ENCODE data around the gene MLIP.

DNA sequence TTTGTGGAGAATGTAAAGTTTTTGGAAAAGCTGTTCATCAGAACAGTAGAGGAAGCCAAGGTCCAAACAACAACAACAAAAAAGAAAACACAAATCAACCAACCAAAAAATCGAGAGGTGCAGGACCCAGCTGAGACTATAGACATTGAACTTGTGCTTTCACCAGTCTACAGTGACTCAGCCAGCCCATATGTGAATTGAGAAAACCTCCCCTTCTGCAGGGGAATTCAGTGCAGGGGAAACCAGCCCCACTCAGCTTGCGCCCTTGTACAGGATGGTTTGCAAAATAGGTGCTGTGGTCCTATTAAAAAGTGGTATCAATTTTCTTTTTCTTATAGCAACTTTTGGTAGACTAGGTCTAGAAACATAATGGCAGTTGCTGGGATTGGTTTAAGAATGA is 21.3 kb downstream of the MLIP start:
- no peak for TF ChIP-seq POLR2A (IDR thresholded peaks at IDR 0.05)
- TF ChIP-seq, protein P1, sequence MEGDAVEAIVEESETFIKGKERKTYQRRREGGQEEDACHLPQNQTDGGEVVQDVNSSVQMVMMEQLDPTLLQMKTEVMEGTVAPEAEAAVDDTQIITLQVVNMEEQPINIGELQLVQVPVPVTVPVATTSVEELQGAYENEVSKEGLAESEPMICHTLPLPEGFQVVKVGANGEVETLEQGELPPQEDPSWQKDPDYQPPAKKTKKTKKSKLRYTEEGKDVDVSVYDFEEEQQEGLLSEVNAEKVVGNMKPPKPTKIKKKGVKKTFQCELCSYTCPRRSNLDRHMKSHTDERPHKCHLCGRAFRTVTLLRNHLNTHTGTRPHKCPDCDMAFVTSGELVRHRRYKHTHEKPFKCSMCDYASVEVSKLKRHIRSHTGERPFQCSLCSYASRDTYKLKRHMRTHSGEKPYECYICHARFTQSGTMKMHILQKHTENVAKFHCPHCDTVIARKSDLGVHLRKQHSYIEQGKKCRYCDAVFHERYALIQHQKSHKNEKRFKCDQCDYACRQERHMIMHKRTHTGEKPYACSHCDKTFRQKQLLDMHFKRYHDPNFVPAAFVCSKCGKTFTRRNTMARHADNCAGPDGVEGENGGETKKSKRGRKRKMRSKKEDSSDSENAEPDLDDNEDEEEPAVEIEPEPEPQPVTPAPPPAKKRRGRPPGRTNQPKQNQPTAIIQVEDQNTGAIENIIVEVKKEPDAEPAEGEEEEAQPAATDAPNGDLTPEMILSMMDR (IDR thresholded peaks at IDR 0.05): no peak

All from body of pancreas (tissue), 4 donors.